Activated naive CD8-positive, alpha-beta T cell treated with anti-CD3 and anti-CD28 coated beads, Interleukin-2, amount 50 U/mL, for 16 hours (primary cell): Measurements from ENCODE around the gene KCNIP1.

Experiments
- DNase-seq: peaks from one replicate; pipeline ENCODE4 v3.0.0-alpha.2; 2020; ENCODE audit warnings: low read depth, low spot score

The KCNIP1 gene

DNA sequence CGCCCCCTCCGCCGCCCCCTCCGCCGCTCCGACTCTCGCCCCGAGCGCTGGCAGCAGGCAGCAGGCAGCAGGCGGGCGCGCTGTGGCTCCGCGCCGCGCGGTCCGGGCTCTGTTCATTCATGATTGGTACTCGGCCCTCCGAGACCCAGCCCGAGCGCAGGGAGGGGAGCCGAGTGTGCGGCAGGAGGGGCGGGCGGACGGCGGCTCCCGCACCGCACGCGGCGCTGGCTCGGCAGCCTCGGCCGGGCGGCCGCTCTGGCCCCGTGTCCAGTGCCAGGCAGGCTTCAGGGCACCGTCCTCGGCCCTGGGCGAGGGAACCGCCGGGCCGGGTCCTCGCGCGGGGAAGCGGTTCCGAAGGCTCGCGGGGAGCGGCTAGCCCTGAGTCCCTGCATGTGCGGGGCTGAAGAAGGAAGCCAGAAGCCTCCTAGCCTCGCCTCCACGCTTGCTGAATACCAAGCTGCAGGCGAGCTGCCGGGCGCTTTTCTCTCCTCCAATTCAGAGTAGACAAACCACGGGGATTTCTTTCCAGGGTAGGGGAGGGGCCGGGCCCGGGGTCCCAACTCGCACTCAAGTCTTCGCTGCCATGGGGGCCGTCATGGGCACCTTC, at the start of gene KCNIP1:
Gene KCNIP1, plus strand, starts transcription at position 31 of the 607 bp plus-strand sequence.
- DNase-seq = no peak

DNA sequence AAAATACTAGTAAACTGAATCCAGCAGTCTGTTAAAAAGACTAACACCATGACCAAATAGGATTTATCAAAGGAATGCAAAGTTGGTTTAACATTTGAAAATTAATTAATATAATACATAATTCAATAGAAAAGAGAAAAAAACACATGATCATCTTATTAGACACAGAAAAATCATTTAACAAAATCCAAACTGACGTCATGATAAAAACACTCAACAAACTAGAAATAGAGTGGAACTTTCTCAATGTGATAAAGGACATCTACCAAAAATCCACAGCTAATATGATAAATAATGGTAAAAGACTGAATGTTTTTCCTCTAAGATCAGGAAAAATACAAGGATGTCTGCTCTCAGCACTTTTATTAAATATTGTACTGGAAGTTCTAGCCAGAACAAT, 40.4 kb upstream of the KCNIP1 start:
- DNase-seq = no peak

DNA sequence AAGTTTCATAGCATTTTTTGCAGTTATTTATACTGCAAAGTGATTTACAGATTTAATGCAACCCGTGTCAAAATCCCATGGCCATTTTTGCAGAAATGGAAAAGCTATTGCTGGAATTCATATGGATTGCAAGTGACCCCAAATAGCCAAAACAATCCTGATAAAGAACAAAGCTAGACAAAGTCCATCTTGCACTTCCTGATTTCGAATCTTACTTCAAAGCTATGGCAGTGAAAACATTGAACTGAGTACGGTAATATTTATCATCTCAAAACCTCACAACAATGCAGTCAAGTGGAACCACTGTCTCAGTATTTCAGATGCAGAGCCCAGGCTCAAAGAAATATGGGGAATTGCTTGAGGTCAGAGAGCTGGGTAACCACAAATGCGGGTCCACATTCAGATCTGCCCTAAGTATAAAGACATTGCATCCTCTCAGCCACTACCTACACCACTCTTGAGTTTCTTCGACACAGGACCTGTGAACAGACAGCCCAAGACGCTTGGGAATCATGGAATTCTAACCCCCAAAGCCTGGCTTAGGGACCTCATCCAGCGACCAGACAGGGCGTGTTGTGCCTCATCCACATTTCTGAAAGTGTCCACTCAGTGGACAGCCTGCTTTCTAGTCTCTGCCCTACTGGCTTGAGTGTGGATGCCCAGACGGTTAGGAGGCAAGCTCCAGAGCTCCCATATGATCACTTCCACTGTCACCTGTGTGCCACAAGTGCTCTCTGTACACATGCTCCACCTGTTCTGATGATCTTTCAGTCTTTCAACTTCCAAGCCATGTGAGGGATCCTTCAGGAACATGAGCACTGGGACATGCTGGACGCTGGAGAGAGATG, 39.3 kb upstream of the KCNIP1 start:
- DNase-seq = no peak

DNA sequence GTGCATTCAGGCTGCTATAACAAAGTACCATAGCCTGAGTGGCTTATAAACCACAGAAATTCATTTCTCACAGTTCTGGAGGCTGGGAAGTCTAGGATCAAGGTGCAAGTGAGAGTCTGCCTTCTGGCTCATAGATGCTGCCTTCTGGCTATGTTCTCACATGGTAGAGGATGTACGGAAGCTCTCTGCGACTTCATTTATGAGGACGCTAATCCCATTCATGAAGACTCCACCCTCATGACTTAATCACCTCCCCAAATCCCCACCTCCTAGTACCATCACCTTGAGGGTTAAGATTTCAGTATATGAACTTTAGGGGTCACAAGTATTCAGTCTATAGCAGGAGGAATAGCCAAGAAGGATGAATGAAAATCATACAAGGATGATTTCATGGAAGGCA, 37.3 kb upstream of the KCNIP1 start:
- DNase-seq = no peak

DNA sequence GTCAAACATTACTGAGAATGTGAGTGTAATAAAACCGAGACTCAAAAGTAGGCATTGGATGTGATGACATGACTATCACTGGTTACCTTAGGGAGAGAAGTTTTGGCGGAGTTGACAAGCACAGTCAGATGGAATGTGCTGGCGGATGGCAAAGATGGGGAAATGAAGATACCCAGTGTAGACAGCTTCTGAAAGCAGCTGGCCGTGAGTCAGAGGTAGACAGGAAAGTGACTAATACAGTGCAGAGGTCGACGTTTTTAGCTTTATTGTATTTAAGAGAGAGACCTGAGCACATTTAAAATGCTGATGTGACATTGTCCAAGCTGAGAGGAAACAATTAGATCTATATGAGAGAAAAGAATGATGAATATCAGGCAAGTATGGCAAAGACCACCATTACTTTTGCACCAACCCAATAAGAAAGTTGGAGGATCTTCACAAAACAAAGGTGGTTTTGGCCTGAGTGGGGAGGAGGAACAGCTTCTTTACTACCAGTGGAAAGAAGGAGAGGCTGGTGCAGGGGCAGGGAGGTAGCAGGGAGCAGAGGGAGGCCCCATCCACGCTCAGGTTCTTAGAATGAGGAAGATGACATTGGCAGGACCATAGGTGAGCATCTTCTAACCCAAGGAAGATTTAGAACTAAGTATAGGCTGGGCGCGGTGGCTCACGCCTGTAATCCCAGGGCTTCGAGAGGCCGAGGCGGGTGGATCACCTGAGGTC, 36.7 kb upstream of the KCNIP1 start:
- DNase-seq = no peak

DNA sequence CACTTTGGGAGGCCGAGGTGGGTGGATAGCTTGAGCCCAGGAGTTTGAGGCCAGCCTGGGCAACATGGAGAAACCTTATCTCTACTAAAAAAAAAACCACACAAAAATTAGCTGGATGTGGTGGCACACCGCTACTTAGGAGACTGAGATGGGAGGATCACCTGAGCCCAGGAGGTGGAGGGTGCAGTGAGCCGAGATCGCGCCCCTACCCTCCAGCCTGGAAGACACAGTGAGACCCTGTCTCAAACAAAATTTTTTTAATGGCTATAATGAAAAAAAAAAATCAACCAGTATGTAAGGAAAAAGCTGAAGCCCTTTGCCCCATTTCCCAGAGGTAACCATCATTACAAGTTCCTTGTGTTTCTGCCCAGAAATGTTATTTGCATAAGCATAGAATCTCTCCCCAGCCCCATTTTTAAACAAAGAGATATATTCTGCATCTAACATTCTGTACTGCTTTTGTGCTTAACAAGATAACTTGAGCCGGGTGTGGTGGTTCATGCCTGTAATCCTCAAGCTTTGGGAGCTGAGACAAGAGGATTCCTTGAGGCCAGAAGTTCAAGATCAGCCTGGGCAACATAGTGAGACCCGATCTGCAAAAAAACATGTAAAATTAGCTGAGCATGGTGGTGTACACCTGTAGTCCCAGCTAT, 35.1 kb upstream of the KCNIP1 start:
- DNase-seq = no peak

DNA sequence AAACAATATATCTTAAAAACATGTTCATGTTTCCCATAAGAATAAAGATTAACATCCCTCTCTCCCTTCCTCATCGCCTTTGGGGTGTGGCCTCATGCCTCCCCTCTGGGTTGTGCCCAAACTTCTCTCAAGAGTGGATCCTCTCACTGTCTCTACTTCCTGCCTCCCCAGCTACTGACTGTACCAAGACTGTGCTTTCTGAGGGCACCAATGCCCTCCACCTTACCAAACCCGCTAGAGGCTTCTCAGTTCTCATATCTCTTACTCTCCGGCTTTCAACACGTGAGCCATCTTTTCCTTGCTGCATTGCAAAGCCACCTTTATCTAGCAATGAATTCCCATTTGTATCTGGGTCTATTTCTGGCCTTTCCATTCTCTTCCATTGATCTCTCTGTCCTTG, 34.4 kb upstream of the KCNIP1 start:
- DNase-seq = no peak

DNA sequence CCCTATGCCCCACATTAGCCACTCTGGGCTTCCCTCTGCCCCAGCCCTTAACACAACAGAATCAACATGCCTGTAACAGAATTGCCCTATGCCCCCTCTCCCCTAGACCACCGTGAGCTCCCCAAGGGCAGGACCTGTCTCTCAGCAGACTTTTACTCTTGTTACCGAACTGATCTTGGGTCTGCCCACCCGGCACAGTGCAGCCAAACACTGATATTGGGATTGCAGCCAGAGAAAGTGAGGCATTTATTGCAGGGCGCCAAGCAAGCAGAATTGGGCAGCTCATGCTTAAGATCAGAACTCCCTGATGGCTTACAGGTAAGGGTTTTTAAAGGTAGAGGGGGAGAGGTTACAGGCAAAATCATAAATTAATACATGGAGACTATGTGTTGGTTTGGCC, 33.5 kb upstream of the KCNIP1 start:
- no peak for DNase-seq

DNA sequence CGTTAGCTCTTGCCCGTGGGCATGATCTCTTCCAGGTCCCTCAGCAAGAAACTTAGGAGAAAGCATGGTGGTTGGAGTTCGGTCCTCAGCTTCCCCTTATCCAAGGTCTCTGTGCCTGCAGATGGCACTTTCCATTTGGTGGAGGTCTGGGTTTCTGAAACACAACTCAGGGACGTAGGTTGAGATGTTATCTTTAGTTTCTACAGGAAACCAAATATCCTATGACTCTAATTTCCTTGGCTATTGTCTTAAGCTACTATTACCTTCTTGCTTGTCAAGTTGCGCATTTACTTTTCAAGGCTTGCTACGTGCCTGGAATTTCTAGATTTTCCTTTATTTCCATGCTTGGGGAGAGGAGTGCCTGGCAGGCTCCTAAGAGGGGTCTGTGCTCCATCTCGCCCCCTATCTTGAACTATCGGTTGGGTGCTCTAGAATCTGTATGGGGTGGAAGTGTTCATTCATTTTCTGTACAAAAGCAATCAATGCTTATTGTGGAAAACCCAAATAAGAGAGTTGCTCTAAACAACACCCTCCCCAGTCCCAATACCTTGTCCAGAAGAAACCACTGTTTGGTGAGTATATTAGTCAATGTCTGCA, 32.9 kb upstream of the KCNIP1 start:
- DNase-seq = no peak

DNA sequence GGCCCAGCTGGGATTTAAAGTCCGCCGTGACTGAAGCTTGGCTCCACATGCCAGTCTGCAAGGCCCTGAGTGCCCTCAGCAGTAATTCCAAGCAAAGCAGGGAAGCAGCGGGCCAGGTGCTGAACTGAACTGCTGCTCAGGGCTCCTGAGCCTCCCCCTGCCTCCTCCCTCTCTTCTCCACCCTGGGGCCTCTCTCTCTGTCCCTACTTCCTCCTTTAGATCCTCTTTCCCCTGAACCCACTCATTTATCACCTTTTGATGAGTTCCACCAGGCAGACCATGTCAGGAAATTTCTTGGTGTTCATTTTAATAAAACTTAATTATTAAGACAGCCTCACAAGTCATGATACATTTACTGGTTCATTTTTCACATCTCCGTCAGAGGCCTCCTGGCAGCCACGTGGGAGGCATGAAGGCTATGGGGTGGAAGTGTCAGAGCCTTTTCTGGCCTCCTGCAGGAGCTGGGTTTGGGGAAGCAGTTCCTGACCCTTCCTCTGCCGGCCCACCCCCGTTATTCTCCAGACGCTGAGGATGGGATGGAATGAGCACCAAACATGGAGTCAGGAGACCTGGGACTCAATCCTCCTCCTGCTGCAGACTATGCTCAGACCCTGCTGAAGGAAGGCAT, 32.2 kb upstream of the KCNIP1 start:
- DNase-seq = no peak

DNA sequence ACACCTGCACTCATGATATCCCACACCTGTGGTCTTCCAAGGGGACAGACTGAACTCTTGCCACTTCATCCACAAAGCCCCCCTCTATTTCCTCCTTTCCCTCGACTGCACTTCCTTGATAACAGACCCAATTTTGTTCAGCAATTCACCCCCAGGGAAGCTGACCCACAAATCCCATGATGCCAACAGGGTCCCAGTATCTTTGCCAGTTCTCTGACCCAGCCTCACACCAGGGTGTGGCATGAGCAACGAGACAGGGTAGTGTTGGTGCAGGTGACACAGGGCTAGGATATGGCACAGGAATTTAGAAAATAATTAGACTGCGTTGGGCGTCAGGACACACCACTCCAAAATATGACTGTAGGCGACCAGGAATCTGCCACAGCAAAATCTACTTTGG, 30.2 kb upstream of the KCNIP1 start:
- DNase-seq = no peak

DNA sequence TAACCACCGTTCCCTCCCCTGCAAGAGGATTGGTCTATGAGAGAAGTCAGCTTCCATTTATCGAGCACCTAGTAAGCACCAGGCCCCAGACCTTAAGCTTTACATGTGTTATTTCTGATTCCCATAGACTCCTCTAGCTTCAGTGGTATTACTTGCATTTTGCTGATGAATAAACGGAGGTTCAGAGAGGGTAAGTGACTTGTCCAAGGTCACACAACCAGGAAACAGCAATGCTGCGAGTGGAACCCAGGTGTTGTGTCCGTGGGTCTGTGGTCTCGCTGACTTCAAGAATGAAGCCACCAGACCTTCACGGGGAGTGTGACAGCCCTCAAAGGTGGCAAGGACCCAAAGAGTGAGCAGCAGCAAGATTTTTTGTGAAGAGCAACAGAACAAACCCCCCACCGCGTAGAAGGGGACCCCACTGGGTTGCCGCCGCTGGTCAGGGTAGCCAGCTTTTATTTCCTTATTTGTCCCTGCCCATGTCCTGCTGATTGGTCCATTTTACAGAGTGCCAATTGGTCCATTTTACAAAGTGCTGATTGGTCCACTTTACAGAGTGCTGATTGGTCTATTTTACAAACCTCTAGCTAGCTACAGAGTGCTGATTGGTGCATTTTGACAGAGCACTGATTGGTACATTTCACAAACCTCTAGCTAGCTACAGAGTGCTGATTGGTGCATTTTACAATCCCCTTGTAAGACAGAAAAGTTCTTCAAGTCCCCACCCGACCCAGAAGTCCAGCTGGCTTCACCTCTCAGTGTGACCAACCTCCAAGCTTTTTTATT, 29.1 kb upstream of the KCNIP1 start:
- DNase-seq = no peak

DNA sequence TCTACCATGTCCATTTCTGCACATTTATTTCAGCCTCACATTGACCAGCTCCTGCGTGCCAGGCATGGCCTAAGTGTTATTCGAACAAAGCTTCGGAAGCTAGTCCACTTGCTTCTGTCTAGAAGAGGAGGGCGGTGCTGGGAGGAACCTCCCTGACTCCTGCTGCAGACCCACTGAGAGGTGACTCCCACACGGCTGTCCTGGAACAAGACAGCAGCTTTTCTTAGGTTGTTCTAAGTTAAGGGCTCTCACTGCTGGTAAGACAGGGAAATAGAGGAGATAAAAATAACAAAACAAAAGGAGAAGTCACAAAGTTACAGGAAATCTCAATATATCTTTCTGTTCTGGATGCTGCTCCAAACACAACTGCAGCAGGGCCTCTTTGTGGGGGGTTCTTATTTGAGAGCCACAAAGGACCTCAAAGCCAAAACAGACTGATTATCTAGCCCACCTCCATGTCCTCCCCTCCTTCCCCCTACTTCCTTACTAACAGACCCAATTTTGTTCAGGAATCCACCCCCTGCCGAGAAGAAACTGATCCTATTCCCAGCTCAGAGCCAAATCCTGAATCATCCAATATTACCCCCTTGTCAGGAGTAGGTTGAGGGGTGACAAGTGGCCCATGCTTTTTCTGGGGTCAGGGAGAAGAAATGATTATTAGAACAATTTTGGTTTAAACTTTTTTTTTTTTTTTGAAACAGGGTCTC, 28.4 kb upstream of the KCNIP1 start:
- DNase-seq = no peak

DNA sequence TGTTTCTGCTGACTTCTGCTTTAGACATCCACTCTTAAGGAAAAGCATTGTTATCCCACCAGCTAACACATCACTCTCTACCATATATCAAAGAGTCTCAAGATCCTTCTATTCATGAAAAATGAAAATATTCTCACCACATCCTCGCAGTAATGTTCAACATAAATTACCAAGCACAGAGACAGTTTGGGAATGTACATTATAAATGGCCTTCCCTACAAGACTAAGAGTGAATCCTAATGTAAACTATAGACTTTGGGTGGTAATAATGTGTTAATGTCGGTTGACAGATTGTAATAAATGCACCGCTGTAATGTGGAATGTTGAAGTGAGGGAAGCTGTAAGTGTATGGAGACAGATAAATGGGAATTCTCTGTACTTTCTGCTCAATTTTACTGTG, 27.1 kb upstream of the KCNIP1 start:
- no peak for DNase-seq

DNA sequence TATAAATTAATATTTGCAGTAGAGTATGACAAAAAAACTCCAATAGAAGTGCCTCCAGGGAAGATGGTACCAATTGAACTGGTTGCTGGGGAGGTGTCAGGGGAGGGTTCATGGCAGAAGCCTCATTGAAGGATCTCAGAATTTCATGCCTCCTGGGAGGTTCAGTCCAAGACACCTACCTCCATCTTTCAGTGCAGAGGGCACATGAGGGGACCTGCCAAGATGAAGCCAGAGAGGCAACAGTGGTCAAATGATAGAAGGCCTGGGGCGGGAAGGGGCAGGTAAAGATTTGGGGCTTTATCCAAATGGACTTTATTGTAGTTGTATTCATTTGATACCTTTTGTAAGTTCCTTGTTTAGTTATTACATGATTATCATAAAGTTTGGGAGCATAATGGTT, 25.9 kb upstream of the KCNIP1 start:
- no peak for DNase-seq

DNA sequence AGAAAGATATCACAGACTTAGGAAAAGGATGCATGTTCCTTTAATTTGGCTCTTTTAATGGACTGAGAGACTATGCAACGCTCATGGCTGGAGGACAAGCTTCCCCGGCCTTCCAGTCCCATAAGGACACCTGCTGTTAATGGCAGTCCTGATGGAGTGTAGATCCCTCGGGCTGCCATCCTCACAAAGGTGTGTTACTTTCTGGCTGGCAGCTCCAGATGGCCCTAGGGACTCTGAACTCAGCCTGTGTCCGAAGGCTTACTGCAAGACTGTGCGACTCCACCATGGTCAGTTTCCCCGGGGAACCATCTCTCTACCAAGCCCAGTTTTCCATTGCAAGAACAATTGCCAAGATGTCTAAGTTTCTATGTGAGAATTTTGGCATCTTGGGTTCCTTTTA, 25.5 kb upstream of the KCNIP1 start:
- no peak for DNase-seq

DNA sequence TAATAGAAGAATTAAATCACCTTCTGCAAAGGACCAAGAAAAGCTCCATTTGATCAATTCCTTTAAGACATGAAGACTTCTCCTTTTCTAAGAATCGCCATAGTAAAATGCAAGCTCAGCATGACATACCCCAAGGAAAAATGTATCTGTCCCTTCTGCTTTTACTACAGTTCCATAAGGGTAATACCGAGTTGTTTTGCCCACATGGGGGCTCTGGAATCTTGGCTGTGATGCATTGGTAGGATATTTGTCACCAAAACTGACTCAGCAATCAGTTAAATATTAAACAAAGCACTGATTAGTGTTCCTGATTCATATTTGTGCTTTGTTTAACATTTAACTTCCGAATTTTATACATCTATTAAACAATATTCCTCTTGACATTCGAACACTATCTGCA, 24.3 kb upstream of the KCNIP1 start:
- DNase-seq = no peak

DNA sequence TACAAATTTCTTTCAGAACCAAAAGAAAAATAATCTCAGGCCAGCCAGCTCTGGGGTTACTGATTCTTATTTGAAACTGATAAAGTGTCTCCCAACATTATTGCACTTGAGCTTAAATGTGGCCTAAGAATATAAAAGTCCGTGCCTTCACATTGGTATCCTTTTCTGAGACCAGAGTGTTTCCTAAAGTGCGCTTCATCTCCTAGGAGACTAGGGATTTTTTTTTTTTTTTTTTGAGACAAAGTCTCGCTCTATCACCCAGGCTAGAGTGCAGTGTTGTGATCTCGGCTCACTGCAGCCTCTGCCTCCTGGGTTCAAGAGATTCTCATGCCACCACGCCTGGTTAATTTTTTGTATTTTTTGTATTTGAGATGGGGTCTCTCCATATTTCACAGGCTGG, 23.6 kb upstream of the KCNIP1 start:
- DNase-seq = no peak

DNA sequence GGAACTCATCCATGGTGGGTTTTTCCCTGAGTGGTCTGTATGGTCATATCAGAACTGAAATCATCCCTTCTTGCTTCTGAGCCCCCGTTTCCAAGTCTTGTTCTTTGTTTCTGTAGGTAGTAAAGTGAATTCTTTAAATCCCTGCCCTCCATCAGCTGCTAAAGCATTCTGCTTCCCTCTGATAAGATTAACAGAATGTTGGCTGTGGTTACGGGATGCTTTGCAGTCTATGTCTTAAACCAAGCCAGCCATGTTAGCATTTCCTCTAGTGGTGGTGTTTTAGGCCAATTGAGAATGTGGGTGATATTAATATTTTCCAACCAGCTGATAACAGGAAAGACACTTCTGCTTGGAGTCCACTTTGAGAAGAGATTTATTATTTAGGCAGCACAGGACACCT, 22.0 kb upstream of the KCNIP1 start:
- DNase-seq = no peak

DNA sequence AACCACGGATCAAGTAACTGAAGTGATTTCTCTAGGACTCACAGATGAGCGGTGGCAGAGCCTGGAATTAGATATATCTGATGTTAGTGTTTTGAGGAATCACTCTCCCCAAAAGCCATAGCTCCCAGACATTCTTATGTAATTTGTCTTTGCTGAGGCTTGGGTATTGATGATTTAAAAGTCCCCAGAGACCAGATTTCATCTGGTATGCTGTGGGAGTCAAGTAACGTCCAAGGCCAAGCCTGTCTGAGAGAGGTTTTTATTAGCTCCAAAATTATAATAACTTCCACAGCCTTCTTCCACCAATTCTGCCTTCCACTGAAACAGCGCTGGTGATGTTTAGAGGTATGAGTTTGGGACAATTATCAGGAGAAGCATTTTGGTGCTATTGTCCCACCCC, 21.3 kb upstream of the KCNIP1 start:
- DNase-seq = no peak
